Measurements from ENCODE around the gene USP24.

The USP24 gene

DNA sequence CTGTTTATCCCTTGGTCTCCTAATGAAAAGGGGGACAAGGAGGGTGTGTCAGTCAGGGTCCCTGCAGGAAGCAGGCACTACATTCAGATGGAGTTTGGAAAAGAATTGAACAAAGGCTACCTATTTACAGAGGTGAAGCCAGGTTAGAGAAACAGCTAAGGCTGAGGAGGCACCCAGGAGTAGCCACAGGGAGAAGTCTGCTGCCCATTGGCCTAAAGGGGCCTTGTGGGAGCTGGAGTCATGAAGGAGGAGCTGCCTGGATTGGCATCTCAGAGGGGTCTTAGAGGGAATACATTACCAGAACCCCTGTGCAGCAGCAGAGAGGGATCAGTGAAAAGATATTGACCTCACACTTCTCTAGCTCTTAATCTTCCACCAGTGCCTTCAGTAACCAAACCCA, 31.2 kb upstream of the USP24 start:
- TF ChIP-seq CTCF (IDR thresholded peaks at IDR 0.05; ENCODE audit: unreplicated experiment in 3 of 3): no peak

DNA sequence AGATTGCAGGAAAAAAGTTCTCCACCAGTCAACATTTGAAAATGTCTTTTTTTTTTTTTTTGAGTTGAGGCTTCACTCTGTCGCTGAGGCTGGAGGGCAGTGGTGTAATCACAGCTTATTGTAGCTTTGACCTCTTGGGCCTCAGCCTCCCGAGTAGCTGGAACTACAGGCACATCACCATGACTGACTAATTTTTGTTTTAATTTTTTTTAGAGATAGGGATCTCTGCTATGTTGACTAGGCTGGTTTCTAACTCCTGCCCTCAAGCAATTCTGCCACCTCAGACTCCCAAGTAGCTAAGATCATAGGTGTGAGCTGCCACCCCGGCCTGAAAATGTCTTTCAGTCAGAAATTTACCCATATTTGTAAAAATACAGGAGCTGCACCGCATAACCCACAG, 30.6 kb upstream of the USP24 start:
- Mint-ChIP-seq H3K9me3 (no peaks in the 10 kb centered on the region), H3K4me3 (no peak overlapping the region), H3K27ac (no peak overlapping the region), H3K4me1 (peaks cover 5% of the 10 kb centered on the region), H3K27me3 (ENCODE audit: low read depth) (peaks cover 4% of the 10 kb centered on the region), H3K36me3 (ENCODE audit: low read depth) (no peaks in the 10 kb centered on the region)
- no peak for TF ChIP-seq CTCF (IDR thresholded peaks at IDR 0.05; ENCODE audit: unreplicated experiment in 3 of 3)

More for the DNA sequence above, 31.2 kb upstream of the USP24 start:
- no peaks in the 10 kb centered on the region for H3K9me3 Mint-ChIP-seq
- H3K4me3 Mint-ChIP-seq: no peak overlapping the region
- H3K36me3 Mint-ChIP-seq (ENCODE audit: low read depth): no peaks in the 10 kb centered on the region
- H3K27ac Mint-ChIP-seq: no peak overlapping the region
- H3K4me1 Mint-ChIP-seq: peaks cover 7% of the 10 kb centered on the region
- peaks cover 4% of the 10 kb centered on the region for H3K27me3 Mint-ChIP-seq (ENCODE audit: low read depth)

GRCh38 chr1:55244476-55245099, 29.4 kb upstream of the USP24 start:
- H3K9me3 Mint-ChIP-seq: no peaks in the 10 kb centered on the region
- H3K27me3 Mint-ChIP-seq (ENCODE audit: low read depth): peaks cover 4% of the 10 kb centered on the region
- no peak overlapping the region for H3K27ac Mint-ChIP-seq
- H3K4me3 Mint-ChIP-seq: no peak overlapping the region
- no peaks in the 10 kb centered on the region for H3K36me3 Mint-ChIP-seq (ENCODE audit: low read depth)
- H3K4me1 Mint-ChIP-seq: no peaks in the 10 kb centered on the region
- no peak for TF ChIP-seq CTCF (IDR thresholded peaks at IDR 0.05; ENCODE audit: unreplicated experiment in 3 of 3)

DNA sequence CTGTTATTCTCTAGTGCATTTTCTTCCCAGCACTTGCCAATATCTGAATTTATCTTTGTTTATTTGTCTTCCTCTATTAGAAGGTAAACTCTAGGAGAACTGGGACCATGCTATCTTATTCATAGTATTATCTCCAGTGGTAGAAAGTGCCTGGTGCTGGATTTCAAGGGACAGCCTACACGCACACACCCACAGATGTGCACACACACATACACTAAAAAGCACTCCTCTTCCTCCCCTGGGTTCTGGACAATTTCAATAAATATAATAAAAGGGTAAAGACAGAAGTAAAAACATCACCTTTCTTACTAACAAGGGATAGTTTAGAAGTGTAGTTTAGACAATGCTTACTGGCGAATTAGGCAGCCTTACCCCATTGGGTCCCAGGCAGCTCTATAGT, 28.5 kb upstream of the USP24 start:
- H3K4me3 Mint-ChIP-seq: no peak overlapping the region
- H3K4me1 Mint-ChIP-seq: no peaks in the 10 kb centered on the region
- H3K9me3 Mint-ChIP-seq: no peaks in the 10 kb centered on the region
- TF ChIP-seq CTCF (IDR thresholded peaks at IDR 0.05; ENCODE audit: unreplicated experiment in 3 of 3): no peak
- H3K36me3 Mint-ChIP-seq (ENCODE audit: low read depth): no peaks in the 10 kb centered on the region
- H3K27ac Mint-ChIP-seq: no peak overlapping the region
- peaks cover 4% of the 10 kb centered on the region for H3K27me3 Mint-ChIP-seq (ENCODE audit: low read depth)

- no peaks in the 10 kb centered on the region for H3K4me1 Mint-ChIP-seq
- no peak overlapping the region for H3K4me3 Mint-ChIP-seq
- H3K9me3 Mint-ChIP-seq: no peaks in the 10 kb centered on the region
- no peak overlapping the region for H3K27ac Mint-ChIP-seq
- no peaks in the 10 kb centered on the region for H3K27me3 Mint-ChIP-seq (ENCODE audit: low read depth)
- TF ChIP-seq CTCF (IDR thresholded peaks at IDR 0.05; ENCODE audit: unreplicated experiment in 3 of 3): no peak
- H3K36me3 Mint-ChIP-seq (ENCODE audit: low read depth): no peaks in the 10 kb centered on the region
These were observed 24.4 kb upstream of the USP24 start for GRCh38 chr1:55239548-55239947.

DNA sequence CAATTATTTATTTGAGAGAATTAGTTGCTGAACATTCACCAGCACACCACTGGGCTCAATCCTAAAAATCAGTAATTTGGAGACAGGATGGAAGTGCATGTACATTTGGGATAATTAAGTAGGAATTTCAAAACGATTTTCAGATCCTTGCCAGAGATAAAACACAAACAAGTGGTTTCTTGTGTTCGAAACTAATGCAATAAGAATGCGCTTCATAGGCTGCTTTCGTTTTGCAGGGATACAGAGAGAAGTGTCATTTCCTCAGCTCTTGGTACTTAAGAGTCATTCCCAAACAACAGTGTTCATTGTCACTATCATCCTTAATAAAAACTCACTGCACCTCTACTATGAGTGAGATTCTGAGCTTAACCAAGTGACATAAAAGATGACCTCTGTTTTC, 20.6 kb upstream of the USP24 start:
- Mint-ChIP-seq H3K27me3 (ENCODE audit: low read depth) (no peaks in the 10 kb centered on the region), H3K4me1 (no peaks in the 10 kb centered on the region), H3K4me3 (no peak overlapping the region), H3K27ac (no peak overlapping the region), H3K36me3 (ENCODE audit: low read depth) (no peaks in the 10 kb centered on the region), H3K9me3 (no peaks in the 10 kb centered on the region)
- TF ChIP-seq CTCF (IDR thresholded peaks at IDR 0.05; ENCODE audit: unreplicated experiment in 3 of 3): no peak

Data from nephron (organoid).